ENCODE measurements around the gene PLCB4. TPM values are rescaled to one million over a fixed set of nuclear protein-coding genes. Genes with fewer than 3 reads are reported as not detected.

Gene PLCB4
- total RNA-seq, 1 experiment from 2014 or later = 12.9 TPM

DNA sequence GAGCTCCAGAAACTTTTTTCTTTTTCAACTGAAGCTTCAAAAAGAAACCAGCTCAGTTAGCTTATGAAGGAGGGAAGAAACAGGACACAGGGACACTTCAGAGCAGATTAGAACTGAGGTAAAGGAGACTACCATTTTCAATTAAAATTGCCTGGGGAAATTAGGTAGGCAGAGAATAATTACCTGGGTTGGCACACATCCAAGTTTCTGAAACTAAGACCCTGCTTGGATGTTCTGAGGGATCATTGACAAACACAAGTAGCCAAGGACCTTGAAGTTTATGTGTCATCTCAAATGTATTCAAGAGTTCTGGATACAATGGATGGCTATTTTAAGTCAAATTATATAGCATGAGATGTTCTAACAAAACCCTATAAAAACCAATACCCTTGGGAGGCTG is 137.6 kb downstream of the PLCB4 start:
- CTCF ChIA-PET = interaction anchor here (0.6 kb wide), 1 partner anchor 141 kb away, joined by 5 read pairs; no protein-coding TSS in a partner anchor
- no peaks in the 10 kb centered on the region for H3K36me3 Mint-ChIP-seq (ENCODE audit: insufficient read depth, unreplicated experiment)
- no peaks in the 10 kb centered on the region for H3K4me1 Mint-ChIP-seq (ENCODE audit: low read depth, unreplicated experiment)
- no peaks in the 10 kb centered on the region for H3K27me3 Mint-ChIP-seq (ENCODE audit: unreplicated experiment)
- no peak overlapping the region for H3K27ac Mint-ChIP-seq (ENCODE audit: unreplicated experiment)
- H3K9me3 Mint-ChIP-seq (ENCODE audit: low read depth, unreplicated experiment) = no peaks in the 10 kb centered on the region
- H3K4me3 Mint-ChIP-seq (ENCODE audit: low read depth, unreplicated experiment) = no peak overlapping the region
- DNase-seq = no peak
- TF ChIP-seq, protein P1, sequence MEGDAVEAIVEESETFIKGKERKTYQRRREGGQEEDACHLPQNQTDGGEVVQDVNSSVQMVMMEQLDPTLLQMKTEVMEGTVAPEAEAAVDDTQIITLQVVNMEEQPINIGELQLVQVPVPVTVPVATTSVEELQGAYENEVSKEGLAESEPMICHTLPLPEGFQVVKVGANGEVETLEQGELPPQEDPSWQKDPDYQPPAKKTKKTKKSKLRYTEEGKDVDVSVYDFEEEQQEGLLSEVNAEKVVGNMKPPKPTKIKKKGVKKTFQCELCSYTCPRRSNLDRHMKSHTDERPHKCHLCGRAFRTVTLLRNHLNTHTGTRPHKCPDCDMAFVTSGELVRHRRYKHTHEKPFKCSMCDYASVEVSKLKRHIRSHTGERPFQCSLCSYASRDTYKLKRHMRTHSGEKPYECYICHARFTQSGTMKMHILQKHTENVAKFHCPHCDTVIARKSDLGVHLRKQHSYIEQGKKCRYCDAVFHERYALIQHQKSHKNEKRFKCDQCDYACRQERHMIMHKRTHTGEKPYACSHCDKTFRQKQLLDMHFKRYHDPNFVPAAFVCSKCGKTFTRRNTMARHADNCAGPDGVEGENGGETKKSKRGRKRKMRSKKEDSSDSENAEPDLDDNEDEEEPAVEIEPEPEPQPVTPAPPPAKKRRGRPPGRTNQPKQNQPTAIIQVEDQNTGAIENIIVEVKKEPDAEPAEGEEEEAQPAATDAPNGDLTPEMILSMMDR (IDR thresholded peaks at IDR 0.05; ENCODE audit: unreplicated experiment) = no peak
- BruUV-seq (replicated peaks) = no TSS peak
- intact Hi-C loops (cut with micrococcal nuclease; ENCODE audit: unreplicated experiment) = no loop called here

DNA sequence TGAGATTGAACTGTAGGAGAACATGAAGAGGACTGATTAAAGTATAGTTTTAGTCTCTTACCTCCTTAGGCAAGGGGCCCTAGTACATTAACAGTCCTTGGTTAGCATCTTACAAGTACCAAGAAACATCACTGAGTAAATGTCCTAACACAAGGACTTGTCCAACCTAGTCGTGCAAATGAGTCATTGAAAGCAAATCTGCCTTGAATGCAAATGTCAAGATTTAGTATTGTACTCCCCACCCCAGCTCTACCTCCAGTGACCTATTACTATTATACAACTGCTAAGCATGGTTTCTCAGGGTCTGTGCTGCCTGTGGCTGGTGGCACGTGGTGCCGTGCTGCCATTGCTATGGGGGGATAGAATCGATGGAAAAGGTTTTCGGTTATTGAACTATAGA is 138.4 kb downstream of the PLCB4 start:
- no peaks in the 10 kb centered on the region for H3K36me3 Mint-ChIP-seq (ENCODE audit: insufficient read depth, unreplicated experiment)
- no peaks in the 10 kb centered on the region for H3K9me3 Mint-ChIP-seq (ENCODE audit: low read depth, unreplicated experiment)
- no TSS peak for BruUV-seq (replicated peaks)
- DNase-seq = no peak
- intact Hi-C loops (cut with micrococcal nuclease; ENCODE audit: unreplicated experiment) = no loop called here
- no peak overlapping the region for H3K27ac Mint-ChIP-seq (ENCODE audit: unreplicated experiment)
- CTCF ChIA-PET = no interaction called here
- H3K27me3 Mint-ChIP-seq (ENCODE audit: unreplicated experiment) = no peaks in the 10 kb centered on the region
- no peak overlapping the region for H3K4me3 Mint-ChIP-seq (ENCODE audit: low read depth, unreplicated experiment)
- H3K4me1 Mint-ChIP-seq (ENCODE audit: low read depth, unreplicated experiment) = no peaks in the 10 kb centered on the region
- TF ChIP-seq, protein P1 (IDR thresholded peaks at IDR 0.05; ENCODE audit: unreplicated experiment) = no peak

DNA sequence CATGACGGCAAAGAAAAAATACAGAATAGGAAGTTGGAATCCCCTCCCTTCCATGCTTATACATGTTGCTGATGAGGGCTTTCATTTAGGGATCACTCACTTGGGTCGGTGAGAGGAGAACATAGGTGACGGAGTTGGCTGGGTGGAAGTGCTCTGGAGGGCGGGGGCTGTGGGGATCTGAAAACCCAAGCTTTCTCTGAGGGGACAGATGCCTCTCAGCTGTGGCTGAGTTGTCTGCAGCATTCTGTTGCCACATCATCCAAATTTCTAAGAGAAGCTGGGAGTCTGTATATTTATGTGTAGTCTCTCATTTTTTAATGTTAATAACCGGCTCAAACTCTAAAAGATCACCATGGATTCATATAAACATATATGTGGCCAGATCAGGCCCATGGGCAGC is 141.5 kb downstream of the PLCB4 start:
- H3K4me1 Mint-ChIP-seq (ENCODE audit: low read depth, unreplicated experiment) = no peaks in the 10 kb centered on the region
- DNase-seq = no peak
- no TSS peak for BruUV-seq (replicated peaks)
- H3K27ac Mint-ChIP-seq (ENCODE audit: unreplicated experiment) = no peak overlapping the region
- H3K36me3 Mint-ChIP-seq (ENCODE audit: insufficient read depth, unreplicated experiment) = no peaks in the 10 kb centered on the region
- no peaks in the 10 kb centered on the region for H3K9me3 Mint-ChIP-seq (ENCODE audit: low read depth, unreplicated experiment)
- CTCF ChIA-PET = no interaction called here
- H3K27me3 Mint-ChIP-seq (ENCODE audit: unreplicated experiment) = no peaks in the 10 kb centered on the region
- H3K4me3 Mint-ChIP-seq (ENCODE audit: low read depth, unreplicated experiment) = no peak overlapping the region
- TF ChIP-seq, protein P1 (IDR thresholded peaks at IDR 0.05; ENCODE audit: unreplicated experiment) = no peak
- intact Hi-C loops (cut with micrococcal nuclease; ENCODE audit: unreplicated experiment) = loop anchor here (10.0 kb wide), 1 partner anchor 144 kb away; no protein-coding TSS in a partner anchor

DNA sequence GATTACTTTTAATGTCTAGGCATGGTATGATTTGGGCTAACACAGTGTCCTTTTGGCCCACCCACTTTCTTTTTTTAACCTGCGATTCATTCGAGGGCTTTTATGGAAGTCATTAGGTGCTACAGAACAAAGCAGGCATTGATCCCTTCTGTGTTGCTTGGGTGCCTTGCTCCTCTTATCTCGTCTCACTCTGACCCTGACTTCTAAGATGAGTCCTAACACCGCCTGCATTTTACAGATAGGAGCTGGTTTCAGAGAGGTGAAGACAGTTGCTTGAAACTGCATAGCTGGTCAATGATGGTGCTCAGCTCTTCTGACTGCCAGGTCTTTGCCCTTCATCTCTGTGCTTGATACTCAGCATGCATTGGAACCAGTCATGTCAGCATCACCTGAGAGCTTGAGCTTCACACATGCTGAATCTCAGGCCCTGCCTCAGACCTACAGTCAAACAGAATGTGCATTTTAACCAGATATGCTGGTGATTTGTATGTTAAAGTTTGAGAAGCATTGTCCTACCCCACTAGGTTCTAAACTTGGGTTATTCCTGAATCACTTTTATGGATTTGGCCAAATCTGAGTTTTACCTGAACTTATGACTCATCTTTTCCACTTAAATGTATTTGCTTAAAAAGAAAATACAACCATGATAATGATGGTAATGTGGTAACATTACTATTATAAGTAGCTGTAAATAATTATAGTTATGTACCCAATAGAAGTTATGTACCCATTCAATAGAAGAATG is 142.3 kb downstream of the PLCB4 start:
- Mint-ChIP-seq H3K4me1 (ENCODE audit: low read depth, unreplicated experiment) (no peaks in the 10 kb centered on the region), H3K4me3 (ENCODE audit: low read depth, unreplicated experiment) (no peak overlapping the region), H3K36me3 (ENCODE audit: insufficient read depth, unreplicated experiment) (no peaks in the 10 kb centered on the region), H3K9me3 (ENCODE audit: low read depth, unreplicated experiment) (no peaks in the 10 kb centered on the region), H3K27me3 (ENCODE audit: unreplicated experiment) (no peaks in the 10 kb centered on the region), H3K27ac (ENCODE audit: unreplicated experiment) (no peak overlapping the region)
- TF ChIP-seq, protein P1 (IDR thresholded peaks at IDR 0.05; ENCODE audit: unreplicated experiment) = no peak
- CTCF ChIA-PET = no interaction called here
- no TSS peak for BruUV-seq (replicated peaks)
- no peak for DNase-seq
- intact Hi-C loops (cut with micrococcal nuclease; ENCODE audit: unreplicated experiment) = loop anchor here (10.0 kb wide), 1 partner anchor 144 kb away; no protein-coding TSS in a partner anchor
